IMR-90 (cell line): ENCODE measurements around the gene GTPBP3. TPM values are rescaled to one million over a fixed set of nuclear protein-coding genes. Genes with fewer than 3 reads are reported as not detected.

Source experiments
- ATAC-seq: fragments of 200-7000 bp; cut with Tn5 transposase; 2 replicates; pipeline ENCODE4 v1.9.1; 2020; ENCODE audit warnings: low read depth, mild to moderate bottlenecking, moderate library complexity
- BruUV-seq: library from RNA; stranded (reverse); fragments of 400-500 nt; replicated peaks from 2 replicates; lab custom pipeline; 2021; lab: Mats Ljungman, UMichigan
- CTCF ChIA-PET: fragments of 300-600 bp; formaldehyde crosslinking; extraction: SDS; loops from one replicate; lab custom pipeline; 2021; ENCODE audit warnings: antibody characterized with exemption; lab: Yijun Ruan, JAX
- POLR2A ChIA-PET: fragments of 300-600 bp; sonication (Branson Sonifier 250); formaldehyde crosslinking; loops from one replicate; lab custom pipeline; 2022; ENCODE audit warnings: antibody characterized with exemption; ENCODE audit not compliant: unreplicated experiment; lab: Charles Lee
- DNase-seq: peaks from one replicate; pipeline ENCODE4 v3.0.0; 2013
- H2AFZ ChIP-seq: replicated peaks from 2 replicates; pipeline ENCODE3; 2013; ENCODE audit warnings: low read length, mild to moderate bottlenecking; ENCODE audit not compliant: poor library complexity
- H2AK5ac ChIP-seq: 2 replicates; pipeline ENCODE4 v1.6.1; 2013; ENCODE audit warnings: low read depth, low read length, inconsistent platforms
- H2AK9ac ChIP-seq: replicated peaks from 2 replicates; pipeline ENCODE3; 2013; ENCODE audit warnings: mild to moderate bottlenecking, low read depth, low read length, moderate library complexity; ENCODE audit not compliant: poor library complexity
- H2BK120ac ChIP-seq: 2 replicates; pipeline ENCODE4 v1.6.1; 2013; ENCODE audit warnings: low read depth, low read length, inconsistent platforms
- H2BK15ac ChIP-seq: 3 replicates; pipeline ENCODE4 v1.6.1; 2013; ENCODE audit warnings: low read depth, low read length, inconsistent platforms
- H2BK20ac ChIP-seq: 2 replicates; pipeline ENCODE4 v1.6.1; 2013; ENCODE audit warnings: low read depth, mild to moderate bottlenecking, inconsistent platforms, low read length, moderate library complexity
- H2BK5ac ChIP-seq: 2 replicates; pipeline ENCODE4 v1.6.1; 2013; ENCODE audit warnings: mild to moderate bottlenecking, low read depth, low read length, inconsistent platforms; ENCODE audit not compliant: poor library complexity, severe bottlenecking
- H3K14ac ChIP-seq: replicated peaks from 2 replicates; pipeline ENCODE4 v1.6.1; 2013; ENCODE audit warnings: low read depth, low read length, inconsistent platforms
- H3K18ac ChIP-seq: 2 replicates; pipeline ENCODE4 v1.6.1; 2013; ENCODE audit warnings: low read depth, low read length, control low read depth
- H3K23ac ChIP-seq: 2 replicates; pipeline ENCODE4 v1.6.1; 2013; ENCODE audit warnings: low read depth, low read length, inconsistent platforms
- H3K27ac ChIP-seq: 2 replicates; pipeline ENCODE4 v1.5.1; 2013; ENCODE audit warnings: mild to moderate bottlenecking, control low read depth, low read length; ENCODE audit not compliant: insufficient read depth
- H3K27me3 ChIP-seq: 2 replicates; pipeline ENCODE4 v1.6.1; 2013; ENCODE audit warnings: low read length; ENCODE audit not compliant: control insufficient read depth, insufficient read depth
- H3K36me3 ChIP-seq: 2 replicates; pipeline ENCODE4 v1.6.1; 2013; ENCODE audit warnings: low read length, mixed read lengths; ENCODE audit not compliant: control insufficient read depth, insufficient read depth
- H3K4ac ChIP-seq: 2 replicates; pipeline ENCODE4 v1.6.1; 2013; ENCODE audit warnings: low read depth, low read length, inconsistent platforms
- H3K4me1 ChIP-seq: 2 replicates; pipeline ENCODE4 v1.6.1; 2013; ENCODE audit warnings: low read length, mixed read lengths; ENCODE audit not compliant: control insufficient read depth, insufficient read depth
- H3K4me2 ChIP-seq: 2 replicates; pipeline ENCODE4 v1.6.1; 2013; ENCODE audit warnings: low read depth, mild to moderate bottlenecking, control low read depth, low read length, moderate library complexity
- H3K4me3 ChIP-seq: 2 replicates; pipeline ENCODE4 v1.5.1; 2013; ENCODE audit warnings: low read depth, mild to moderate bottlenecking, control low read depth, low read length, moderate library complexity; ENCODE audit not compliant: insufficient read depth
- H3K56ac ChIP-seq: 2 replicates; pipeline ENCODE4 v1.6.1; 2013; ENCODE audit warnings: low read length, inconsistent platforms; ENCODE audit not compliant: insufficient read depth; ENCODE audit errors: extremely low read depth
- H3K79me1 ChIP-seq, 2 experiments: 2 replicates each; pipeline ENCODE4 v1.6.1; 2013; ENCODE audit warnings: low read length in 2 of 2, inconsistent platforms in 1 of 2, low read depth in 1 of 2
- H3K9ac ChIP-seq: 2 replicates; pipeline ENCODE4 v1.6.1; 2013; ENCODE audit warnings: low read depth, low read length, control low read depth
- H3K9me1 ChIP-seq: 2 replicates; pipeline ENCODE4 v1.6.1; 2013; ENCODE audit warnings: low read length, inconsistent platforms; ENCODE audit not compliant: insufficient read depth
- H3K9me3 ChIP-seq: 2 replicates; pipeline ENCODE4 v1.6.1; 2013; ENCODE audit warnings: low read length; ENCODE audit not compliant: control insufficient read depth, insufficient read depth
- H4K20me1 ChIP-seq: 2 replicates; pipeline ENCODE4 v1.6.1; 2013; ENCODE audit warnings: low read length, inconsistent platforms; ENCODE audit not compliant: insufficient read depth
- H4K5ac ChIP-seq: 2 replicates; pipeline ENCODE4 v1.6.1; 2013; ENCODE audit warnings: mild to moderate bottlenecking, low read depth, low read length, control low read depth
- H4K8ac ChIP-seq, 2 experiments: 2 replicates each; pipeline ENCODE4 v1.6.1; 2013; ENCODE audit warnings: low read depth in 2 of 2, low read length in 2 of 2, control low read depth in 1 of 2, inconsistent platforms in 1 of 2
- H4K91ac ChIP-seq: 2 replicates; pipeline ENCODE4 v1.6.1; 2013; ENCODE audit warnings: low read depth, low read length, inconsistent platforms; ENCODE audit not compliant: insufficient read depth
- CEBPB ChIP-seq: IDR thresholded peaks from 2 replicates; pipeline ENCODE4 v1.6.1; 2012; ENCODE audit warnings: low read depth, low read length, improper control_type of control experiment
- MAZ ChIP-seq: IDR thresholded peaks from 2 replicates; pipeline ENCODE4 v1.6.1; 2012; ENCODE audit warnings: low read depth, mild to moderate bottlenecking, low read length, improper control_type of control experiment, moderate library complexity, borderline replicate concordance
- POLR2A ChIP-seq: IDR thresholded peaks from 2 replicates; pipeline ENCODE4 v1.6.1; 2012; ENCODE audit warnings: mild to moderate bottlenecking, low read depth, low read length
- RAD21 ChIP-seq: IDR thresholded peaks from 2 replicates; pipeline ENCODE4 v1.6.1; 2012; ENCODE audit warnings: low read length, improper control_type of control experiment
- RFX5 ChIP-seq: IDR thresholded peaks from 2 replicates; pipeline ENCODE4 v1.8.0; 2012; ENCODE audit warnings: low read depth, mild to moderate bottlenecking, low read length, moderate library complexity
- WGBS, 2 experiments: methylation state at CpG; one replicate each; pipeline versions ENCODE4 v1.1.5 to v1.1.7; 2013; ENCODE audit warnings: missing lambda C conversion rate in 2 of 2; ENCODE audit not compliant: insufficient read length in 1 of 2; ENCODE audit errors: extremely low coverage in 2 of 2; 5-methylcytosine and 5-hydroxymethylcytosine counted together
- dilution Hi-C: fragments of 300-500 bp; cut with HindIII; formaldehyde crosslinking; loops from one replicate; pipeline ENCODE4 v1.14.3; 2018; ENCODE audit warnings: low sequenced_read_pairs; ENCODE audit not compliant: unreplicated experiment
- in situ Hi-C: fragments of 300-500 bp; cut with MboI; formaldehyde crosslinking; loops from 3 replicates; pipeline ENCODE4 v1.14.3; 2019; ENCODE audit warnings: low sequenced_read_pairs, inconsistent platforms, mixed read lengths
- intact Hi-C: fragments of 100-400 bp; cut with micrococcal nuclease; formaldehyde crosslinking; loops from 2 replicates; pipeline ENCODE4 v1.10.0; 2022
- polyA plus RNA-seq, 3 experiments: library from polyadenylated mRNA; depleted of rRNA; stranded (reverse); fragments of >200 nt; gene quantifications; 2 replicates each; pipeline ENCODE4 v1.2.3, GENCODE V29; 2012; ENCODE audit warnings: low replicate concordance in 1 of 3
- total RNA-seq: library from RNA; depleted of rRNA; stranded (reverse); fragments of >200 nt; gene quantifications from 2 replicates; pipeline ENCODE4 v1.2.3, GENCODE V29; 2012

The GTPBP3 gene
- total and polyA plus RNA-seq, 2 of the 4 experiments (the other 2 are of a cell fraction) = 4.3 to 15.1 TPM

GRCh38 chr19:17289489-17289888 is 47.9 kb upstream of the GTPBP3 start:
- Histone ChIP-seq H3K79me1 (peaks cover 0 to 13% of the 10 kb centered on the region in 2 experiments; a peak in 2 of 4 replicates), H3K4me2 (peak overlapping the region; percentile 42; the same call in 1 of the 2 replicates), H3K18ac (no peak overlapping the region), H3K27ac (no peak overlapping the region), H4K20me1 (0 out of 2 replicates have a peak, but pooled peaks cover 3% of the 10 kb centered on the region), H3K14ac (0 out of 2 replicates have a peak overlapping the region, but pooled peaks have one; percentile 57), H3K9me1 (peaks cover 4% of the 10 kb centered on the region; the same call in 1 of the 2 replicates), H2AFZ (peak overlapping the region; percentile 92), H3K4me1 (peaks cover 2% of the 10 kb centered on the region; the same call in 1 of the 2 replicates), H2AK5ac (no peak overlapping the region), H3K9ac (no peak overlapping the region), H3K4ac (peak overlapping the region; percentile 33; the same call in 1 of the 2 replicates), H2BK5ac (no peak overlapping the region), H3K27me3 (no peaks in the 10 kb centered on the region), H3K56ac (no peak overlapping the region), H2BK15ac (no peak overlapping the region), H2BK120ac (0 out of 2 replicates have a peak overlapping the region, but pooled peaks have one; percentile 30), H3K23ac (no peak overlapping the region), H2AK9ac (peak overlapping the region; percentile 50), H4K91ac (no peak overlapping the region), H3K36me3 (peaks cover 5% of the 10 kb centered on the region; the same call in 1 of the 2 replicates), H4K8ac (peak overlapping the region; percentile 27 to 90; a peak in 3 of 4 replicates), H3K4me3 (no peak overlapping the region), H4K5ac (no peak overlapping the region), H2BK20ac (no peak overlapping the region), H3K9me3 (no peaks in the 10 kb centered on the region)
- POLR2A ChIA-PET = no interaction called here
- dilution Hi-C loops (no loop called here), in situ Hi-C loops (loop anchor here (5.0 to 10.0 kb wide), 2 partner anchors 85 to 217 kb away; no protein-coding TSS in a partner anchor), intact Hi-C loops (loop anchor here (10.0 kb wide), 1 partner anchor 515 kb away; no protein-coding TSS in a partner anchor)
- ATAC-seq (peak; percentile 65), DNase-seq (peak; percentile 90)
- CTCF ChIA-PET = interaction anchor here (0.6 kb wide), 1 partner anchor 10 kb away, joined by 3 read pairs; no protein-coding TSS in a partner anchor
- BruUV-seq = no TSS peak
- 12% methylated on average over 13 of the region's 22 CpGs; no CpG with 5 or more reads in 1 of the 2 experiments for WGBS, 2 experiments
- TF ChIP-seq RFX5 (no peak), POLR2A (no peak), RAD21 (no peak), MAZ (no peak), CEBPB (no peak)
